K562 (cell line): ENCODE measurements around the gene DGAT2L6. TPM values are rescaled to one million over a fixed set of nuclear protein-coding genes. Genes with fewer than 3 reads are reported as not detected.

Experiments
- ATF7 ChIP-seq: fragments of 450-650 bp; IDR thresholded peaks from 2 replicates; pipeline ENCODE4 v1.7.1; 2014; ENCODE audit warnings: mild to moderate bottlenecking, moderate library complexity
- JUND ChIP-seq, 2 experiments: IDR thresholded peaks; 2 replicates in 1 of 2; 3 replicates in 1 of 2; pipeline ENCODE4 v1.6.1; 2011; ENCODE audit warnings: borderline replicate concordance in 2 of 2, low read depth in 2 of 2, low read length in 2 of 2, improper control_type of control experiment in 1 of 2, missing biosample characterization in 1 of 2, missing genetic modification characterization in 1 of 2, missing genetic modification reagents in 1 of 2
- KAT7 ChIP-seq: sonication (generic); formaldehyde crosslinking; IDR thresholded peaks from 2 replicates; pipeline ENCODE4 v1.8.0; 2022; ENCODE audit warnings: missing genetic modification reagents, mild to moderate bottlenecking, borderline replicate concordance
- RAD21 ChIP-seq, 2 experiments: fragments of 250-450 bp in 1 of 2; fragments of 450-650 bp in 1 of 2; sonication (Bioruptor Pico) in 1 of 2; formaldehyde crosslinking in 1 of 2; IDR thresholded peaks in 1 of 2; conservative IDR thresholded peaks in 1 of 2; 2 replicates each; pipeline versions ENCODE4 v1.4.0 to v1.8.0; 2020 to 2022; ENCODE audit warnings: mild to moderate bottlenecking in 2 of 2, moderate library complexity in 1 of 2
- RCOR1 ChIP-seq, 2 experiments: IDR thresholded peaks; 2 replicates each; pipeline ENCODE4 v1.6.1; 2012; ENCODE audit warnings: low read depth in 2 of 2, low read length in 2 of 2, borderline replicate concordance in 1 of 2, improper control_type of control experiment in 1 of 2
- REST ChIP-seq, 2 experiments: fragments of 450-650 bp; formaldehyde crosslinking in 1 of 2; IDR thresholded peaks; 2 replicates each; pipeline versions ENCODE4 v1.4.0 to v1.6.1; 2014 to 2020; ENCODE audit warnings: mild to moderate bottlenecking in 2 of 2, borderline replicate concordance in 1 of 2, low read depth in 1 of 2
- SMC3 ChIP-seq: conservative IDR thresholded peaks from 2 replicates; pipeline ENCODE4 v1.6.1; 2011; ENCODE audit warnings: low read depth, low read length, improper control_type of control experiment; ENCODE audit not compliant: insufficient read depth
- ZKSCAN1 ChIP-seq: fragments of 150-350 bp; IDR thresholded peaks from 2 replicates; pipeline ENCODE4 v1.6.1; 2016; ENCODE audit warnings: low read depth, low read length
- polyA plus RNA-seq, 8 experiments: library from polyadenylated mRNA; depleted of rRNA in 4 of 8; stranded (reverse) in 5 of 8; unstranded in 3 of 8; fragments of >200 nt; fragmentation: Nextera tagmentation in 2 of 8; fragmentation: Illumina TruSeq in 1 of 8; extraction: Ambion mirVana in 2 of 8; extraction: Trizol in 1 of 8; gene quantifications; 2 replicates each; pipeline versions ENCODE4 v1.2.1 to v1.2.3, GENCODE V29; 2011 to 2014; ENCODE audit warnings: inconsistent platforms in 1 of 8, missing spikeins in 1 of 8
- total RNA-seq, 7 experiments: library from RNA; depleted of rRNA in 6 of 7; stranded (reverse); fragments of >200 nt in 6 of 7; fragmentation: Illumina TruSeq in 2 of 7; extraction: Trizol in 2 of 7; gene quantifications; 2 replicates each; pipeline versions ENCODE4 v1.2.1 to v1.2.3, GENCODE V29; 2011 to 2021; ENCODE audit warnings: low replicate concordance in 1 of 7
- TF ChIP-seq, protein P1 (sequence below): sonication (generic); IDR thresholded peaks from 2 replicates; pipeline ENCODE4 v1.6.1; 2016

The DGAT2L6 gene
- total and polyA plus RNA-seq, 9 of the 15 experiments (the other 6 are each of a cell fraction or from before 2014, with no cell fraction given) = not detected

DNA sequence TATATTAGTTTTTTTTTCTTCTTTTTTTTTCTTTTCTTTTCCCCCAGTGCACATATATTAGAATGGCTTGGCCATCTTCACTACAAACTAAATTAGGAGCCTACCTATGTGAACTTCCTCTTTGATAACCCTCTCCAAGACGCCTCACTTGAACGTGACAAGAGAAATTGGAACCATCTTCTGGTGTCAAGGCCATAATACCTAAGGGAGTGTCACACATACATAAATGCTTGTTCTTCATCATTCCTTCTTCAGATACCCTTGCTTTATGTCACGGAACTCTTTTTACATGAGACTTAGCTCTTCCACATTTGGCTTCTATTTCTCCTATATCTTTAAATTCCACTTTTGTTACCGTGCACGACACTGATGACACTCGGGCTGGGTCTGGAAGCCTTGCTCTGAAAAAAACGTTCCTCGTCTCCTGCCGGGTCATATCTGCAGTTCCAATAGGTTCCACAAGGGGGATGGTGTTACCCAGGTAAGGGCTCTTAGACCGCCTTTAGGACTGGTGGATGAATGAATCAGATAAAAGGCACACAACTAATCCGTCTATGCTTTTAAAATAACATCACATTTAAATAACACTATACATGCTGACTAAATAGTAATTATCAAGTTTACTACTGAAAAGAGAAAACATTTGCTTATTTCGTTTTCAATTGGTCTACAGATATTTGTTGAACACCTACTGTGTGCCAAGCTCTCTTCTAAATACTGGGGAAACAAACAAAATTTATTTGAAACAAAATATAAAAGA lies 19.9 kb downstream of the DGAT2L6 start (continued):
- TF ChIP-seq REST (IDR thresholded peaks at IDR 0.05; ENCODE audit: borderline replicate concordance) (peak; percentile 49; the same call in 1 of the 2 replicates), REST (CRISPR knock-in tag; IDR thresholded peaks at IDR 0.05; ENCODE audit: low read depth) (no peak), KAT7 (CRISPR knock-in tag) (no peak), ATF7 (0 out of 2 replicates have a peak, but pooled peaks have one; percentile 15), SMC3 (peak; percentile 37; the same call in 1 of the 2 replicates), RCOR1 (IDR thresholded peaks at IDR 0.05; ENCODE audit: borderline replicate concordance in 1 of 2, low read depth in 2 of 2, low read length in 2 of 2) (0 out of 4 replicates have a peak, but pooled peaks of 1 of the 2 experiments have one; percentile 12), RAD21 (CRISPR knock-in tag; conservative IDR thresholded peaks at IDR 0.05 in 1 of 2, IDR thresholded peaks at IDR 0.05 in 1 of 2) (peak; percentile 64 to 75), JUND (IDR thresholded peaks at IDR 0.05; ENCODE audit: borderline replicate concordance, low read depth, low read length) (0 out of 2 replicates have a peak, but pooled peaks have one; percentile 15), JUND (tag; IDR thresholded peaks at IDR 0.05; ENCODE audit: borderline replicate concordance, low read depth, low read length) (no peak; the same call in 2 of the 3 replicates), ZKSCAN1 (peak; percentile 75; the same call in 1 of the 2 replicates)
- TF ChIP-seq, protein P1, sequence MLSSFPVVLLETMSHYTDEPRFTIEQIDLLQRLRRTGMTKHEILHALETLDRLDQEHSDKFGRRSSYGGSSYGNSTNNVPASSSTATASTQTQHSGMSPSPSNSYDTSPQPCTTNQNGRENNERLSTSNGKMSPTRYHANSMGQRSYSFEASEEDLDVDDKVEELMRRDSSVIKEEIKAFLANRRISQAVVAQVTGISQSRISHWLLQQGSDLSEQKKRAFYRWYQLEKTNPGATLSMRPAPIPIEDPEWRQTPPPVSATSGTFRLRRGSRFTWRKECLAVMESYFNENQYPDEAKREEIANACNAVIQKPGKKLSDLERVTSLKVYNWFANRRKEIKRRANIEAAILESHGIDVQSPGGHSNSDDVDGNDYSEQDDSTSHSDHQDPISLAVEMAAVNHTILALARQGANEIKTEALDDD = 0 out of 2 replicates have a peak, but pooled peaks have one; percentile 29
- TF ChIP-seq, all 486 proteins: peak for 11
